ENCODE measurements around the gene TMEM63A. TPM values are rescaled to one million over a fixed set of nuclear protein-coding genes. Genes with fewer than 3 reads are reported as not detected.
A peak's percentile ranks its signal among the peaks of the same experiment; 100 is the strongest.

The TMEM63A gene
- total and polyA plus RNA-seq, 2 of the 13 experiments (the other 11 are each of a cell fraction or from before 2014, with no cell fraction given): 23.9 to 53.3 TPM

- TF ChIP-seq ZBTB43 (CRISPR knock-in tag; conservative IDR thresholded peaks at IDR 0.05) (no peak; the same call in 1 of the 2 replicates), NCOA2 (CRISPR knock-in tag; IDR thresholded peaks at IDR 0.05) (no peak), RFXANK (CRISPR knock-in tag; IDR thresholded peaks at IDR 0.05) (no peak), ZNF142 (CRISPR knock-in tag; IDR thresholded peaks at IDR 0.05) (0 out of 2 replicates have a peak, but pooled peaks have one; percentile 12), TEAD2 (CRISPR knock-in tag; IDR thresholded peaks at IDR 0.05) (no peak), ZNF879 (CRISPR knock-in tag; IDR thresholded peaks at IDR 0.05) (no peak; the same call in 1 of the 2 replicates), XRCC5 (optimal IDR thresholded peaks at IDR 0.05; ENCODE audit: low read length) (peak; percentile 11), ZNF430 (CRISPR knock-in tag; IDR thresholded peaks at IDR 0.05) (no peak; the same call in none of the 2 replicates), ZNF235 (CRISPR knock-in tag; IDR thresholded peaks at IDR 0.05; ENCODE audit: borderline replicate concordance) (no peak; the same call in 1 of the 2 replicates)
- TF ChIP-seq, protein P1, sequence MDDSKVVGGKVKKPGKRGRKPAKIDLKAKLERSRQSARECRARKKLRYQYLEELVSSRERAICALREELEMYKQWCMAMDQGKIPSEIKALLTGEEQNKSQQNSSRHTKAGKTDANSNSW (CRISPR knock-in tag; IDR thresholded peaks at IDR 0.05; ENCODE audit: borderline replicate concordance): peak; percentile 74
- TF ChIP-seq, protein P2, sequence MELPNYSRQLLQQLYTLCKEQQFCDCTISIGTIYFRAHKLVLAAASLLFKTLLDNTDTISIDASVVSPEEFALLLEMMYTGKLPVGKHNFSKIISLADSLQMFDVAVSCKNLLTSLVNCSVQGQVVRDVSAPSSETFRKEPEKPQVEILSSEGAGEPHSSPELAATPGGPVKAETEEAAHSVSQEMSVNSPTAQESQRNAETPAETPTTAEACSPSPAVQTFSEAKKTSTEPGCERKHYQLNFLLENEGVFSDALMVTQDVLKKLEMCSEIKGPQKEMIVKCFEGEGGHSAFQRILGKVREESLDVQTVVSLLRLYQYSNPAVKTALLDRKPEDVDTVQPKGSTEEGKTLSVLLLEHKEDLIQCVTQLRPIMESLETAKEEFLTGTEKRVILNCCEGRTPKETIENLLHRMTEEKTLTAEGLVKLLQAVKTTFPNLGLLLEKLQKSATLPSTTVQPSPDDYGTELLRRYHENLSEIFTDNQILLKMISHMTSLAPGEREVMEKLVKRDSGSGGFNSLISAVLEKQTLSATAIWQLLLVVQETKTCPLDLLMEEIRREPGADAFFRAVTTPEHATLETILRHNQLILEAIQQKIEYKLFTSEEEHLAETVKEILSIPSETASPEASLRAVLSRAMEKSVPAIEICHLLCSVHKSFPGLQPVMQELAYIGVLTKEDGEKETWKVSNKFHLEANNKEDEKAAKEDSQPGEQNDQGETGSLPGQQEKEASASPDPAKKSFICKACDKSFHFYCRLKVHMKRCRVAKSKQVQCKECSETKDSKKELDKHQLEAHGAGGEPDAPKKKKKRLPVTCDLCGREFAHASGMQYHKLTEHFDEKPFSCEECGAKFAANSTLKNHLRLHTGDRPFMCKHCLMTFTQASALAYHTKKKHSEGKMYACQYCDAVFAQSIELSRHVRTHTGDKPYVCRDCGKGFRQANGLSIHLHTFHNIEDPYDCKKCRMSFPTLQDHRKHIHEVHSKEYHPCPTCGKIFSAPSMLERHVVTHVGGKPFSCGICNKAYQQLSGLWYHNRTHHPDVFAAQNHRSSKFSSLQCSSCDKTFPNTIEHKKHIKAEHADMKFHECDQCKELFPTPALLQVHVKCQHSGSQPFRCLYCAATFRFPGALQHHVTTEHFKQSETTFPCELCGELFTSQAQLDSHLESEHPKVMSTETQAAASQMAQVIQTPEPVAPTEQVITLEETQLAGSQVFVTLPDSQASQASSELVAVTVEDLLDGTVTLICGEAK (IDR thresholded peaks at IDR 0.05): no peak
- TF ChIP-seq, protein P2 (CRISPR knock-in tag; IDR thresholded peaks at IDR 0.05): no peak; the same call in 1 of the 2 replicates
Observed at GRCh38 chr1:225923692-225924555, 41.7 kb upstream of the TMEM63A start, which contains the start of gene PYCR2 (continued).

Measured in HepG2 (cell line).